NCI-H345 treated with DMSO at 0.1 percent for 48 hours (cell line): ENCODE measurements around the gene ESYT2.
"Not testable (repeated sequence)": the region's sequence is repeated elsewhere in the genome, so short reads cannot be mapped to it uniquely, and the experiment has no call there.

Experiments used
- DNase-seq: peaks from one replicate; lab custom pipeline; 2025; ENCODE audit not compliant: unreplicated experiment; lab: John Stamatoyannopoulos, UW

Gene ESYT2

DNA sequence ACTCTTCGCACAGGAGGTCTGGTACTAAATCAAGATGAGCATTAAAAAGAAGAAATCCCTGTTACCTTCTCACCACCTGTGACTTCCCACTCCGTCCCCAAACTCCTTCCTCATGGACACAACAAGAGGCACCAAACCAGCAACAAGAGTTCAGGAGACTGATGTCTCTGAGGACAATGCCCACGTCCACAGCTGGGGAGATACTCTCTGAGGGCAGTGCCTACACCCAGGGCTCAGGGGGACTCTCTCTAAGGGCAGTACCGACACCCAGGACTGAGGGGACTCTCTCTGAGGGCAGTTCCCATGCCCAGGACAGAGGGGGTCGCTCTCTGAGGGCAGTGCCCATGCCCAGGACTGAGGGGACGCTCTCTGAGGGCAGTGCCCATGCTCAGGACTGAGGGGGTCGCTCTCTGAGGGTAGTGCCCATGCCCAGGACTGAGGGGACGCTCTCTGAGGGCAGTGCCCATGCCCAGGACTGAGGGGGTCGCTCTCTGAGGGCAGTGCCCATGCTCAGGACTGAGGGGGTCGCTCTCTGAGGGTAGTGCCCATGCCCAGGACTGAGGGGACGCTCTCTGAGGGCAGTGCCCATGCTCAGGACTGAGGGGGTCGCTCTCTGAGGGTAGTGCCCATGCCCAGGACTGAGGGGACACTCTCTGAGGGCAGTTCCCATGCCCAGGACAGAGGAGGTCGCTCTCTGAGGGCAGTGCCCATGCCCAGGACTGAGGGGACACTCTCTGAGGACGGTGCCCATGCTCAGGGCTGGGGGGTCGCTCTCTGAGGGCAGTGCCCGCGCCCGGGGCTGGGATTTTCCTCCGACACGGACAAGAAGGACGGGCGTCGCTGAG, 125.4 kb downstream of the ESYT2 start:
- not testable (repeated sequence) for DNase-seq

DNA sequence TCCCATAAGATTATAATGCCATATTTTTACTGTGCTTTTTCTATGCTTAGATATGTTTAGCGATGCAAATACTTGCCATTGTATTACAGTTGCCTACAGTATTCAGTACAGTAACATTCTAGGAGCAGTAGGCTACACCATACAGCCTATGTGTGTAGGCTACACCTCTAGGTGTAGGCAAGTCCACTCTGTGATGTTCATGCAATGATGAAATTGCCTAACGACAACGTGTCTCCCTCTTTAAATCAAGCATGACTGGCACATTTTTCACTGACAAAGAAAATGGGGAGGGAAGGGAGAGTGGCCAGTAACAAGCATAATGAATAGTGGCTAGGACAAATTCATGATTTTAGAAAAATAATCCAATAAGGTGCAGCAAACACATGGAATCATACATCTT, 126.4 kb downstream of the ESYT2 start:
- no peak for DNase-seq

DNA sequence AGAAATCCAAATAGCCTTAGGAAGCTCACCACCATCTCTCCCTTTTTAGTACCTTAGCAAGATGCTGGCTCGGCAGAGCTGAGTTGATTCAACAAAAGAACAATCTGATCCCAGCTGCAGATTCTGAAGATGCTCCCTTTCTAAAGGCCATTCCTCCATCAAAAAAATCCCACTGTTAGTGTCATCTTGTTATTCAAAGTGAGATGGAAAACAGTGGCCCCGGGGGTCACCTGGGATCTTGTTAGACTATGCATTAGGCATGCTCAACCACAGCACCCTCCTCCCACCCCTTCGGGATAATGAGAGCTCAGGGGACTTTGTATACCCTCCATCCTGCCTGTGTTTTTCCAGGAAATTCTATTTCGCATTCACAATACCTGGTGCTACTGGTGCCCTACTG, 127.1 kb downstream of the ESYT2 start:
- DNase-seq = no peak

DNA sequence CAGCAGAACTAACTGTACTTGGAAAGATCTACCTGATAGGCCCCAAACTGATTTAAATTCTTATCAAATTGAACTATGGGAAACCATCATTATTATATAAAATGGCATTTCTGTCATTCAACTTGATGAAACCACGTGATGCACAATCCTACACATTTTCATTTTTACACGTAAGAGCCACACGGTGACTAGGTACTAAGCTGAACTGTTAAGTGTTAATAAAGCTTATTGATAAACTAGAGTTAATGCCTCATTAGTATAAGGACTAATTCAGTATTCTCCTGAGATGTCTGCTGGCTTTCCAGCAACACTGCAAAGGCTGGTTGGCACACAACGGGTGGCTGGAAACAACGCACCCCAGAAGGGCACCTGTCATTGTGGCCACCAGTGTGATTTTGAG, 129.3 kb downstream of the ESYT2 start:
- no peak for DNase-seq

DNA sequence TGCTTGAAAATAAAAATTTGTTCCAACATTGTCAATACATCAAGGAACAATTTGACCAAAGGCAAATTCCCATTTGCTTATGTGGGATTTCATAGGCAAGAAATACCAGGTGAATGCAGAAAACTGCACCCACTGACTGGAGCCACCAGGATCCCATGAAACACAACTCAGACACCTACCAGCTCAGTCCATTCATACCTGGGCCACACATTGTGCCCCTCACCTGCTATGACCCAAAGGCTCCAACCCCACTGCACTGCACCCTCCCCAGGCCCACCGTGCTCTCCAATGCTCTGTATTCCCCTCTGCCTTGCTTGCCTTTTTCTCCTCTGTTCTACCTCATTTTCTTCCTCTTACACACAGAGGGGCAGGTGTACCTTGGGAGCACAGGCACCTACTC, 130.0 kb downstream of the ESYT2 start:
- no peak for DNase-seq

DNA sequence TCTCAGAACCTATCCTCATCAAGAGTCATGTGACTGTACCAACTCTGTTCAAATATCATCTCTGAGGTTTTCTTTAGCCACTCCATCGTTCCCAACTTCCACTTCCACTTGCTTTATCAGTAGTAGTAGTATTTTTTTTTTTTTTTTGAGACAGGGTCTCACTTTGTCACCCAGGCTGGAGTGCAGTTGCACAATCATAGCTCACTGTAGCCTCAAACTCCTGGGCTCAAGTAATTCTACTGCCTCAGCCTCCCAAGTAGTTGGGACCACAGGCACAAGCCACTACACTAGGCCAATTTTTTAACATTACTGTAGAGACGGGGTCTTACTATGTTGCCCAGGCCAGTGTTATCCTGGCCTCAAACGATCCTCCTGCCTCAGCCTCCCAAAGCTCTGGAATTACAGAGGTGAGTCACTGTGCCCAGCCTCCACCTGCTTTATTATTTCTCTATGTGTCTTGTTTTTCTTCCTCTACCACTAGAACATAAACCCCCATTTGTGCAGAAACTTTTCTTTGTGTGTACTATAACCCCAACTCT, 130.6 kb downstream of the ESYT2 start:
- DNase-seq = no peak

DNA sequence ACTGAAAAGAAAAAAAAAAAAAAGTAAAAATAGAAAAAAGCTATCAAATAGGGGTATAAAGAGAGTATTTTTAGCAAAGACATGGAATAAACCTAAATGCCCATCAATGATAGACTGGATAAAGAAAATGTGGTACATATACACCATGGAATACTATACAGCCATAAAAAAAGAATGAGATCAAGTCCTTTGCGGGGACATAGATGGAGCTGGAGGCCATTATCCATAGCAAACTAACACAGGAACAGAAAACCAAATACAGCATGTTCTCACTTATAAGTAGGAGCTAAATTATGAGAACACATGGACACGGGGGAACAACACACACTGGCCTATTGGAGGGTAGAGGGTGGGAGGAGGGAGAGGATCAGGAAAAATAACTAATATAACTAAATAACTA, 131.7 kb downstream of the ESYT2 start:
- DNase-seq = not testable (repeated sequence)

DNA sequence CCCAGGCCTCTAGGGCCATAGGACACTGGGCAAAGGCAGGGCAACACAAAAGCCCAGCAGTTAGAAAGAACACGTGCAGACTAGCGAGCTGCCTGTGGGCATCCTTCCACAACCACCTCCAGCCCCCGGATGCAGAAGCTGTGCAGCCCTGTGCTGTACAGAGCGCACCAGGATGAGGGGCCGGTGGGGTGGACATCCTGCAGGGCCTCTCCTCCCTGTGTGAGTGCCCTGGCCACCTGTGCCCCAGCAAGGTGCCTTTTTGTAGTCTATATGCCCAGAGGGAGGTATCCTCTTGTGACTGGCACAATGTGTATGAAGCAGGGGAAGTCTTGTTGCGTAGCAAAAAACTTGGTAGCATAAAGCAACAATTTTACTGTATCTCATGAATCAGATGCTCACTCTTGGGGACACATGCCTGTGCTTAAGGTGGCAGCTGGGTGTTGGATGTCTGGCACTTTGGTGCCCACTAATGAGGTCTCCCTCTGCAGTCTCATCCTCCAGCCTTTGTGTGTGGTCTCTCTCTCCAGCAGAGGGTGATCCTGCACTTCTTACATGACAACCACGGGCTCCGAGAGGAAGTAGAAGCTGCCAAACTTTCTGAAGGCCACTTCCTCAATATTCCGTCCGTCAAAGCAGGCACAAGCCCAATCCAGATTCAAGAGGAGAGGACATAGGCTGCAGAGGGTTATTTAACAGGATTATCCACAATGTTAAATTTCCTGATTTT, 133.4 kb downstream of the ESYT2 start:
- no peak for DNase-seq

DNA sequence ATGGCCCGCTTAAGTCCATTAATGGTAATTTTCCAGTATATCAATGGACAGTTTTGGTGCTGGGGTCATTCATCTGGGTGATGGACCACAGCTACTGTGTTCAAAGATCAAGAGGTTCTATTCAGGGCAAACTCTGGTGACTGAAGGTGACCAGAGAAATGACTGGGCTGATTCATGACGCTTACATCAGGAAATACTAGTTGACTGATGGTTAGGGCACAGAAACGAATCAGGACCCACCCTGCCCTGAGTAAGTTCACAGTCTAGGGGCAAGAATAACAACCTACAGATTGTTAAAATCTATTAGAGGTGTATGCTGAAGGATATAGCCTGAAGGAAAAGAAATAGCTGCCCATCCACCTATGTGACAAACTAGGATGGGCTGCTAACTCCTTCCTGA, 134.3 kb downstream of the ESYT2 start:
- DNase-seq = no peak

DNA sequence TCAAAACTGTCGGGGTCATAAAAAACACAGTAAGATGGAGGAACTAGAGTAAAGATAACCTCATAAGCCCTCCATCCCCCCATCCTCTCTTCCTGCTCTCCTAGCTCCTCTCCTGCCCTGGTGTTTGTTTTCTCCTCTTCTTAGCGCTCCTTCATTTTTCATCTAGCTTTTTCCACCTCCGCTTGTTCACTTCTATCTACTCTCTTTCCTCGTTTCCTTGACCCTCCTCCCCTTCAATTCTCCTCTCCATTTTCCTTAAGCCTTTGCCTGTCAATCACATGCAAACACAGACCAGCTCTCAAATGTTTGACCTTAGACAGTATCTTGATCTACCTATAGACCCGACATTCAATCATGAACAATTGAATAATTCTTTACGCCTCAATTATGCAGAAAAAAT, 134.7 kb downstream of the ESYT2 start:
- no peak for DNase-seq

DNA sequence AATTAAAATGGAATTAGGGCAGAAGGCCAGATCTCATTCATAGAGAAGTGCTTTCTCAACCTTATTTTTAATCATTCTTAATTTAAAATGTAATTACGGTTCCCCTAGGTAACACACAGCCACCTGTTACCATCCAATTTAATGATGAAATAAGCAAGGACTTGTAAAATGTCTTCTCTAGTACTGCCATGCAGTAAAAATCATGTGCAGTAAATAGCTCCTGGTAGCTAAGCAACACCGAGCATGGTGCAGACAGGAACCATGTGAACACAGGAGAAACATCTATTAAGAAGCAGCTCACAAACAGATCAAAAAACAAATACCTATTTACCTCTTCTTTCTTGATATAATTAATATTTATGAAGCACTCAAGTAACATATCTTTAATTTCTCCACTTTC, 139.8 kb downstream of the ESYT2 start:
- no peak for DNase-seq

DNA sequence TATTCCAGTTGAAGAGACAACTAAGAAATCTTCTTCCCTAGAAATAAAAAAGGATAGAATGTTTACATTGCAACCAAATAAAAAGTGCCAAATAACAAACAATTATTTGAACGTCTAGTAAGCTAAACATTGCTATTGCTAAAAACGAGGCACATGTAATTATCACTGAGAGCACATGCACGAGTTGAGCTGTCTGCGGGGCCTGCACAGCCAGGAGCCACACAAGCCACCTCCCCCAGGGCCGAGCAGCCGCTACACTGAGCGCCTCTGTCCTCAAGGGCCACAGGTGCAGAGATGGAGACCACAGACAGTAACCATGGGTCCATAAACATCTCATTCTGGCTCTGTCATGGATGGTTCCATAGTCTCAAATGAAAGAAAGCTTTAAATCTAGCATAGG, 141.9 kb downstream of the ESYT2 start:
- DNase-seq = no peak

DNA sequence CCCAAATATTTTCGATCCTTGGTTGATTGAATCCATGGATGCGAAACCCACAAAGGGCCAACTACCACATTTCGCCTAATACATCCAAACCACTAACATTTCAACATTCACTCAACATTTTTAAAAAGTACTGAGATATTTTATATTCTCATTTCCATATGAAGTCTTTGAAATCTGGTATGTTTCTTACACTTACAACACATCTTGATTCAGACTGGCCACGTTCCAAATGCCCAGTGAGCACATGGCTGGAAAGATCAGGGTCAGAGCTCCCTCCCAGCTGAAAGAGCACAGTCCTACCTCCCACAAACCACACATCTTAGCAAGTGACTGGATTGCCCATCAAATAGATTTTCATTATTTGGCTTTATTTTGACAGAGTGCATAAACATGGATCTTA, 143.6 kb downstream of the ESYT2 start:
- no peak for DNase-seq

DNA sequence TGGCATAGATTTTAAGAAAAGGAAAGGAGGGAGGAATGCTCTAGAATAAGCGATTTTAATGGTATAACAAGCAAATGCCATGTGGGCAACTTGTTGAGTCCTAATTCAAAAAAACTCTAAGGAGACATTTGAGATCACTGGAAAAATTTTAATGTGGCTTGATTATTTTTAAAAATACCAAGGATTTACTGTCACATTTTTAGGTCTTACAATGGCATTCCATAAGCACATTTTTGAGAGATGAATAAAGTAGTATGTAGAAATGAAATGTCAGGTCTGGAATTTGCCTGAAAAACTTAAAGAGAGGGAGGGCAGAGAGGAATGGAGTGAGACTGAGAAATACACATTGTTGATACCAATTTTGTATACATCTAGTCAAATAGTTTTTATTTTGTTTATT, 145.0 kb downstream of the ESYT2 start:
- no peak for DNase-seq

DNA sequence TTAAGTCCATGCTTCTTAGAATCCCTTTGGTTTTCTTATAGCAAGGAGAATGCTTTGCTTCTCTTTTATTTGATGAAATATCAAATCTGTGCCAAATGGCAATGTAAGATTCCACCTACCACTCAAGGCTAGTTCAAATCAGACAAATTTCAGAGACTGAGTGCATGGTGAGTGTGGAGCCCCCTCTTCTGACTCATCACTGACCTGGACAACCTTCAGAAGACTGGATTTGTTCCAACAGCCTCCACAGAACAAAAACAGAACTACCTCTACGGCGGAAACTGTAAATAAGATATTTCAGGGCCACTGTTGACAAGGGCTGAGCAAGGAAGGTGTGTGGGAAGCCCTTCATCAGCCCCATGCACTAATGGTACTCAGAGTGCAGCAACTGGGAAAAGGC, 145.8 kb downstream of the ESYT2 start:
- no peak for DNase-seq

DNA sequence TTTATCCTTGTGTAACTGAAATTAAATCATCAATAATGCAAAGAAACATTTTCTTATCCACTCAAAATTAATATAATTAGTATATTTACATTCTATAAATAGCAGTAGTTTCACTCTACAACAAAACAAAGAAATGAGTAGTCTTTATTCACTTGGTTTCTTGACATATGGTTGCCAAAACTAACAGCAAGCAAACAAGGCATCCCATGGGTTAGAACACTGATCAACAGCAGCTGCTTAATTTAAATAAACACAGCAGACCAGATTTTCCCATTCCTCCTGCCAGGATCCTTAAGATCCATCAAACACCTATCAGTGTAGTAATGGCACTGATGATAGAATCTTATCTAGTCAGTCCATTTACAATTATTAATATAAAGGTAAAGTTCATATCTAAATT, 146.9 kb downstream of the ESYT2 start:
- DNase-seq = no peak
